ENCODE measurements around the gene KRTAP10-12.
"Not testable (repeated sequence)": the region's sequence is repeated elsewhere in the genome, so short reads cannot be mapped to it uniquely, and the experiment has no call there.

The KRTAP10-12 gene

DNA sequence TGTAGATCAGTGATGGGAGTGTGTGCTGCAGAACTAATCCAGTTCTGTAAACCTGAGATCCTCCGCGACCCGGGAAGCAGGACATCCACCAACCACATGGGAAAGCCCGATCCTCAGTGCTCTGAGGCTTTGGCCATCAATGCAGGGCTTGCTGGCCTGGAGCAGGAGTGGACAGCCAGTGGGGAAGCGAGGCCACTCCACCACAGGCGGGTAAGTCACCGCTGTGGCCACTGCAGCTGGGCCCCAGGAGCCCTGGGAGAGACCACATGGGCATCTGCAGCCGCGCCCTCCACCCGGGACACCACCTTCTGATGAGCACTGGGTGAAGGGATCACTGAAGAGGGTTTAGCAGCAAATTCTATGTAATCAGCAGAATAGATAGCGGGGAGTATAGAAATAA lies 15.8 kb upstream of the KRTAP10-12 start:
- Mint-ChIP-seq H3K27me3 (ENCODE audit: low read depth, poor library complexity) (peaks cover 22% of the 10 kb centered on the region), H3K27ac (no peak overlapping the region), H3K9me3 (no peaks in the 10 kb centered on the region), H3K4me1 (peaks cover 3% of the 10 kb centered on the region), H3K4me3 (no peak overlapping the region), H3K36me3 (ENCODE audit: low read depth) (no peaks in the 10 kb centered on the region)
- TF ChIP-seq, protein P1, sequence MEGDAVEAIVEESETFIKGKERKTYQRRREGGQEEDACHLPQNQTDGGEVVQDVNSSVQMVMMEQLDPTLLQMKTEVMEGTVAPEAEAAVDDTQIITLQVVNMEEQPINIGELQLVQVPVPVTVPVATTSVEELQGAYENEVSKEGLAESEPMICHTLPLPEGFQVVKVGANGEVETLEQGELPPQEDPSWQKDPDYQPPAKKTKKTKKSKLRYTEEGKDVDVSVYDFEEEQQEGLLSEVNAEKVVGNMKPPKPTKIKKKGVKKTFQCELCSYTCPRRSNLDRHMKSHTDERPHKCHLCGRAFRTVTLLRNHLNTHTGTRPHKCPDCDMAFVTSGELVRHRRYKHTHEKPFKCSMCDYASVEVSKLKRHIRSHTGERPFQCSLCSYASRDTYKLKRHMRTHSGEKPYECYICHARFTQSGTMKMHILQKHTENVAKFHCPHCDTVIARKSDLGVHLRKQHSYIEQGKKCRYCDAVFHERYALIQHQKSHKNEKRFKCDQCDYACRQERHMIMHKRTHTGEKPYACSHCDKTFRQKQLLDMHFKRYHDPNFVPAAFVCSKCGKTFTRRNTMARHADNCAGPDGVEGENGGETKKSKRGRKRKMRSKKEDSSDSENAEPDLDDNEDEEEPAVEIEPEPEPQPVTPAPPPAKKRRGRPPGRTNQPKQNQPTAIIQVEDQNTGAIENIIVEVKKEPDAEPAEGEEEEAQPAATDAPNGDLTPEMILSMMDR (IDR thresholded peaks at IDR 0.05): no peak
- no peak for DNase-seq

DNA sequence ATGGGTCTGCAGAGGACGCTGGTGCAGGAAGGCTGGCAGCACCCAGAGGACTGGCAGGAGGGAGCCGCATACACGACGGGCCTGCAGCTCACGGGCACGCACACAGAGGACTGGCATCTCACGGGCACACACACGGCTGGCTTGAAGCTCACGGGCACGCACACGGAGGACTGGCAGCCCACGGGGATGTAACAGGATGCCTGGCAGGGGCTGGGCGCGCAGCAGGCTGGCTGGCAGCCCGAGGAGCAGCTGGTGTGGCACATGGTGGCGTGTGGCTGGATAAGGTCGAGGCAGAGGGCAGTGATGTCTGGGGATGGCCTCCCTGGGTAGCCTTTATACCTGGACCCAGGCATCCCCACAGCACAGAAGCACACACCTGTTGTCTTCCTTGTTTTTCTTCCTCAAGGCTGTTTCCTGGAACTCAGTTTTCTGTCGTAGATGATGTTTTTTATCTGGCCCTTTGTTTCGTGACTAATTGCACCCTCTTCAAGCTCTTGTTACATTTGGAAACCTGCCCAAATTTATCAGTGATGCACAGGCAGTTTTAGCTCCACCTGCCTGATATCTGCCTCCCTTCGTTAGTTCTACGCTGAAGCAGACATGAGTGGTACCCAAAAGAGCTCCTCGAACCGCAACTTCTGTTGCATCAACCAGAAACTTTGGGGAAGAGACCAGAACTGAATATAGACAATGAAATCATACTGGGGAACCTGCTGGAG lies 15.0 kb upstream of the KRTAP10-12 start, which contains the start of gene KRTAP12-1:
Gene KRTAP12-1 (minus strand): TSS at position 303 of the 719 bp plus-strand sequence. CDS start 40 bp downstream, at position 263.
- no peak for DNase-seq
- Mint-ChIP-seq H3K9me3 (no peaks in the 10 kb centered on the region), H3K27me3 (ENCODE audit: low read depth, poor library complexity) (peaks cover 28% of the 10 kb centered on the region), H3K4me1 (peaks cover 11% of the 10 kb centered on the region), H3K4me3 (no peak within 1 kb of the TSS), H3K27ac (no peak within 1 kb of the TSS), H3K36me3 (ENCODE audit: low read depth) (no peaks in the 10 kb centered on the region)
- TF ChIP-seq, protein P1 (IDR thresholded peaks at IDR 0.05): no peak

DNA sequence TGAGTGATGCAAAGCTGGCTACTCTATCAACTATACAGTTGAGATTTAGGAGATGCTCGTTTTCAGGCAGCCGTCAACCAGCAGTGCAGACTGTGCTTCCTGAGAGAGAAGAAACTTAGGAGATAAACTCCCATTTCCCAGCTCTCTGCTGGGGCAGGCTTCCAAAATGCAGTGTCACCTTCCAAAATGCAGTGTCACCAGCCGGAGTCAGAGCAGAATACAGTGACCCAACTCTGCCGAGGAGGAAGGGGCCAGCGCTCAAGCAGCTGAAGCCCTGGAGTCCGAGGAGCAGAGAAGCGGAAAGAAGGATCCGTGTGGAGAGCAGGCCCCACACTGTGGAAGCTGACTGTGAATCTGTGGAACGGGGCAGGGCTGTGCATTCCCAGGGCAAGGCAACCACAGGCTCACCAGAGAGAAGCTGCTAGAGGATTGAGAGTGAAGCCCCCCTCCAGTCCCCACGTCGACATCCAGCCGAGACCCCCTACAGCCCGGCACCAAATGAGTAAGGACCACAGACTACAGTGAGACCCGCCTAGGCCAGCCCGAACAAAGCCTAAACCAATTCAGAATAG lies 14.3 kb upstream of the KRTAP10-12 start:
- no peak for DNase-seq
- no peaks in the 10 kb centered on the region for H3K36me3 Mint-ChIP-seq (ENCODE audit: low read depth)
- H3K27me3 Mint-ChIP-seq (ENCODE audit: low read depth, poor library complexity): peaks cover 33% of the 10 kb centered on the region
- no peak overlapping the region for H3K4me3 Mint-ChIP-seq
- peaks cover 17% of the 10 kb centered on the region for H3K4me1 Mint-ChIP-seq
- H3K27ac Mint-ChIP-seq: no peak overlapping the region
- TF ChIP-seq, protein P1 (IDR thresholded peaks at IDR 0.05): no peak
- no peaks in the 10 kb centered on the region for H3K9me3 Mint-ChIP-seq

DNA sequence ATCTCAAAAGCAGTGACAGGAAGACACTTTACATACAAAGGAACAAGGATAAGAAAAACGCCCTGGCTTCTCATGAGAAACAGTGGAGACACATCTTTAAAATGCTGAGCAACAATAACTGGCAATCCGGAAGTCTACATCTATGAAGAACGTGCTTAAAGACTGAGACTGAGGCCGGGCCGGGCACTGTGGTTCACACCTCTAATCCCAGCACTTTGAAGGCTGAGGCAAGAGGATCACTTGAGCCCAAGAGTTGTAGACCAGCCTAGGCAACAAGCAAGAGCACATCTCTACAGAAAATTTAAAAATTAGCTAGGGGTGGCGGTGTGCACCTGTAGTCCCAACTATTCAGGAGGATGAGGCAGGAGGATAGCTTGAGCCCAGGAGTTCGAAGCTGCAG lies 12.9 kb upstream of the KRTAP10-12 start:
- H3K4me1 Mint-ChIP-seq: peaks cover 23% of the 10 kb centered on the region
- no peak overlapping the region for H3K4me3 Mint-ChIP-seq
- H3K27me3 Mint-ChIP-seq (ENCODE audit: low read depth, poor library complexity): peaks cover 40% of the 10 kb centered on the region
- no peaks in the 10 kb centered on the region for H3K36me3 Mint-ChIP-seq (ENCODE audit: low read depth)
- TF ChIP-seq, protein P1 (IDR thresholded peaks at IDR 0.05): no peak
- H3K9me3 Mint-ChIP-seq: no peaks in the 10 kb centered on the region
- DNase-seq: no peak
- H3K27ac Mint-ChIP-seq: no peak overlapping the region

DNA sequence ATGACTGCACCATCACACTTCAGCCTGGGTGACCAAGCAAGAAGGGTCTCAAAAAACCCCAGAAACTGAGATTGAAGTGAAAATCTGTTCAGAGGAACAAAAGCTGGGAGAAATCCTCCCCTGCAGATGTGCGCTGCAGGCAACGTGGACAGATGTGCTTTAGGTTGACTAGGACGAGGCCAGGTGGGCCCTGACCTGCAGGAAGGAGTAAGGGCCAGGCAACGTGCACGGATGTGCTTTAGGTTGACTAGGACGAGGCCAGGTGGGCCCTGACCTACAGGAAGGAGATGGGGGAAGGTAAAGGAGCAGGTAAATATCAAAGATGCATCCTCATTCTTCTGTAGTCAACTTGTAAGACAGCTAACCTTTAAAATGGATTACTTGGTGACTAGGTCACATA lies 12.5 kb upstream of the KRTAP10-12 start:
- Mint-ChIP-seq H3K27ac (no peak overlapping the region), H3K4me3 (no peak overlapping the region), H3K4me1 (peaks cover 23% of the 10 kb centered on the region), H3K36me3 (ENCODE audit: low read depth) (no peaks in the 10 kb centered on the region), H3K9me3 (no peaks in the 10 kb centered on the region), H3K27me3 (ENCODE audit: low read depth, poor library complexity) (peaks cover 39% of the 10 kb centered on the region)
- no peak for DNase-seq
- TF ChIP-seq, protein P1 (IDR thresholded peaks at IDR 0.05): no peak

DNA sequence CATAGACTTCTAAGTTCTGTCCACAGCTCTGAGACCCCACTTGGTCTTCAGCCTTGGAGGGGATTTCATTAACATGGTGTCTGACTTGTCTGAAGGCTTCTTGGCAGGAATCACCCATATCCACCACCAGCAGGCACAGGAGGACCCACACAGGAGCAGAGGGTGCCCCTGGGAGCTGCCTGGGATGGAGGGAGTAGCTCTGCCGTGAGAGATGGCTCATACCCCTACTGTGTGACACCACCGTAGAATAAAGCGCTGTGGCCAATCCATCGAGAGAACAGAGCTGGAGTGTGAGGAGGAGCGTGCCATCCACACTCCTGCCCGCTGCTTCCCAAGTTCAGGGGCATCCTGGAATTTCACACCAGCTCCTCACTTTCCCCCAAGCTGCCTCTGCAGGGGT lies 11.9 kb upstream of the KRTAP10-12 start:
- H3K27ac Mint-ChIP-seq; H3K36me3 Mint-ChIP-seq (ENCODE audit: low read depth); H3K4me3 Mint-ChIP-seq; H3K9me3 Mint-ChIP-seq; DNase-seq: not testable (repeated sequence)
- Mint-ChIP-seq H3K27me3 (ENCODE audit: low read depth, poor library complexity) (peaks cover 37% of the 10 kb centered on the region), H3K4me1 (peaks cover 23% of the 10 kb centered on the region)

All from nephron progenitor cell (in vitro differentiated cells).